ENCODE measurements around the gene ERP29.
A peak's percentile ranks its signal among the peaks of the same experiment; 100 is the strongest.
"Not testable (repeated sequence)": the region's sequence is repeated elsewhere in the genome, so short reads cannot be mapped to it uniquely, and the experiment has no call there.

ERP29 gene

DNA sequence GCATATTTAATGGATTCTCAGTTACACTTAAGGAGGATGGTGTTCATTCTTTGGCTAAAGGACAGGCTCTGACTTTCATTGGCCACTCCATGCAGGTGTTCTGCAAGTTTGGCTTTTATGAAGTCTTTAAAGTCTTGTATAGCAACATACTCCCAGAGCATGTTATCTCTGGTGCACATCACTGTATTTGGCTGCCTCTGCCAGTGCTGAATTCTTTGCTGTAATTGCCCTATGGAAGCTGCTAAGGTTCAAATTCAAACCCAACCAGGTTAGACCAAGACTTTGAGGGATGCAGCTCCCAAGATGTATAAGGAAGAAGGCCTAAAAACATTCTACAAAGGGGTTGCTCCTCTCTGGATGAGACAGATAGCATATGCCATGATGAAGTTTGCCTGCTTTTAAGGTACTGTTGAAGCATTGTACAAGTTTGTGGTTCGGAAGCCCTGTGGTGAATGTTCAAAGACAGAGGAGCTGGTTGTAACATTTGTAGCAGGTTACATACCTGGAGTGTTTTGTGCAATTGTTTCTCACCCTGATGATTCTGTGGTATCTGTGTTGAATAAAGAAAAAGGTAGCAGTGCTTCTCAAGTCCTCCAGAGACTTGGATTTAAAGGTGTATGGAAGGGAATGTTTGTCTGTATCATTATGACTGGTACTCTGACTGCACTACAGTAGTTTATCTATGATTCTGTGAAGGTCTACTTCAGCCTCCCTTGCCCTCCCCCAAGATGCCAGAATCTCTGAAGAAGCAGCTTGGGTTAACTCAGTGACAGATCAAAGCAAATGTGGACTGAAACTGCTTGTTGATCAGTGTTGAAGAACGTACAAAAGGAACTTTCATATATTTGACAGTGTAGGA is 19.7 kb upstream of the ERP29 start:
- H2AFZ ChIP-seq (ENCODE audit: low read depth) = no peak overlapping the region
- peaks cover 58% of the 10 kb centered on the region for H3K4me1 ChIP-seq (ENCODE audit: low read depth, poor library complexity, severe bottlenecking)
- TF ChIP-seq, protein P1, sequence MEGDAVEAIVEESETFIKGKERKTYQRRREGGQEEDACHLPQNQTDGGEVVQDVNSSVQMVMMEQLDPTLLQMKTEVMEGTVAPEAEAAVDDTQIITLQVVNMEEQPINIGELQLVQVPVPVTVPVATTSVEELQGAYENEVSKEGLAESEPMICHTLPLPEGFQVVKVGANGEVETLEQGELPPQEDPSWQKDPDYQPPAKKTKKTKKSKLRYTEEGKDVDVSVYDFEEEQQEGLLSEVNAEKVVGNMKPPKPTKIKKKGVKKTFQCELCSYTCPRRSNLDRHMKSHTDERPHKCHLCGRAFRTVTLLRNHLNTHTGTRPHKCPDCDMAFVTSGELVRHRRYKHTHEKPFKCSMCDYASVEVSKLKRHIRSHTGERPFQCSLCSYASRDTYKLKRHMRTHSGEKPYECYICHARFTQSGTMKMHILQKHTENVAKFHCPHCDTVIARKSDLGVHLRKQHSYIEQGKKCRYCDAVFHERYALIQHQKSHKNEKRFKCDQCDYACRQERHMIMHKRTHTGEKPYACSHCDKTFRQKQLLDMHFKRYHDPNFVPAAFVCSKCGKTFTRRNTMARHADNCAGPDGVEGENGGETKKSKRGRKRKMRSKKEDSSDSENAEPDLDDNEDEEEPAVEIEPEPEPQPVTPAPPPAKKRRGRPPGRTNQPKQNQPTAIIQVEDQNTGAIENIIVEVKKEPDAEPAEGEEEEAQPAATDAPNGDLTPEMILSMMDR (conservative IDR thresholded peaks at IDR 0.05; ENCODE audit: low read depth, low read length) = no peak
- H4K20me1 ChIP-seq (ENCODE audit: insufficient read depth) = no peaks in the 10 kb centered on the region
- no peaks in the 10 kb centered on the region for H3K27me3 ChIP-seq (ENCODE audit: insufficient read depth, low read depth)
- no peaks in the 10 kb centered on the region for H3K79me2 ChIP-seq (ENCODE audit: insufficient read depth, low read depth)
- H3K4me2 ChIP-seq = peak overlapping the region; percentile 71
- peak overlapping the region; percentile 18; the same call in 1 of the 2 replicates for H3K9ac ChIP-seq
- no peaks in the 10 kb centered on the region for H3K36me3 ChIP-seq (ENCODE audit: insufficient read depth)
- H3K27ac ChIP-seq = peak overlapping the region; percentile 65
- H3K4me3 ChIP-seq (IDR thresholded peaks at IDR 0.05; ENCODE audit: insufficient read depth, low read depth, low read length) = no peak overlapping the region

DNA sequence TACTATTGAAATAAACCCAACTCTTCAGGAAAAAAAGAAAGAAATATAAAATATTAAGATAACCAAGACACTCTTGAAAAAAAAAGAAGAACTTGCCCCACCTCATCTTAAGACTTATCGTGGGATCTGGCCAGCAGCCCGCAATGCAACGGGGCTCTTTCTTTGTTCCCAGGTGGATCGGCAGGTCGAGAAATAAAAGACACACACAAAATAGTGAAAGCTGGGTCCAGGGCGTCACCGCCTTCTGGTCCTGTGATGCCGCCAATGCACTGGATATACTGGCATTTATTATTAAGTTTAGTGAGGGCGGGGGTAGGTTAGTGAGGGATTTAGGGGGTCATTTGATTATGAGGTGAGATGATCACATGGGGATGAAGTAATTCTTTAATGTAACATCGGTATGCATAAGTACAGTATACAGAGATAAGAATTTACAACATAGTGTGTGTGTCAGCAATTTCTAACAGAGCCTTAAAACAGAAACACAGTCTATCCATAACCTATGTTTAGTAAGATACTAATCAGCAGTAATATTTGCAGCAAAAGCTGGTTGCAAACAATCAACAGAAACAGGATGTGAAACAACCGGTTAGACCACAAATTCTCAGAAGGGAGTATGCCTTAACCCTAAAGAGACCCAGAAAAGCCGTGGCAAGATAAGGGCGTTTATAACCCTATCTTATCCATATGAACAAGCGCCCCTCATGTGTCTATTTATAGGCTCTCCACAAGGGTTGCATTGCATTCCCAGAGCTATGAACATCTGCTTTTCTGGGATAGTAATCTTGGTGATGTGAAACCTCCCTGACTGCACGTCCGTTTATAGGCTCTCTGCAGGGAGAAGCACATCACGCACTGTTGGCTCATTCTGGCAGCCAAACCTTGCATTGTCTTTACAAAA is 18.8 kb upstream of the ERP29 start:
- H3K4me1 ChIP-seq (ENCODE audit: low read depth, poor library complexity, severe bottlenecking) = peaks cover 58% of the 10 kb centered on the region
- H3K9ac ChIP-seq = peak overlapping the region; percentile 18; the same call in 1 of the 2 replicates
- H4K20me1 ChIP-seq (ENCODE audit: insufficient read depth); H3K36me3 ChIP-seq (ENCODE audit: insufficient read depth); H3K79me2 ChIP-seq (ENCODE audit: insufficient read depth, low read depth); H2AFZ ChIP-seq (ENCODE audit: low read depth); H3K27me3 ChIP-seq (ENCODE audit: insufficient read depth, low read depth); H3K4me3 ChIP-seq (IDR thresholded peaks at IDR 0.05; ENCODE audit: insufficient read depth, low read depth, low read length): not testable (repeated sequence)
- H3K4me2 ChIP-seq = peak overlapping the region; percentile 71
- peak overlapping the region; percentile 65 for H3K27ac ChIP-seq

DNA sequence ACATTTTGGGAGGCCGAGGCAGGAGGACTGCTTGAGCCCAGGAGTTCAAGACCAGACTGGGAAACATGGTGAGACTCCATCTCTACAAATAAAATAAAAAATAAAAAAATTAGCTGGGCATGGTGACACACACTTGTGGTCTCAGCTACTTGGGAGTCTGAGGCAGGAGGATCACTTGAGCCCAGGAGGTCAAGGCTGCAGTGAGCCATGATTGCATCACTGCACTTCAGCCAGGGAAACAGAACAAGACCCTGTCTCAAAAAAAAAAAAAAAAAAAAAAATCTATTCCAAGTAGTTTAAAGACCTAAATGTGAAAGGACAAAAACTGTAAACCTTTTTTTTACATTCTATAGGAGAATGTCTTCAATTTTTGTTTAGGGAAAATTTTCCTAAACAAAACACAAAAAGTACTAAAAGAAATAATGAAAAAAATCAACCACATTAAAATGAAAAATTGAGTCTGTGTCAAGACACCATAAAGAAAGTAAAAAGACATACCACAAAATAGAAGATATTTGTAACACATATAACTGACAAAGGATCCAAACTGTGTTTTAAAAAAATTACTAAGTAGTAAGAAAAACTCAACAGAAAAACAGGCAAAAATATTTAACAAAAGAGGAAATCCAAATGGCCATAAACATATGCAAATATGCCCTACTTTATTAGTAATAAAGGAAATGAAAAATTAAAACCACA is 17.3 kb upstream of the ERP29 start:
- H3K79me2 ChIP-seq (ENCODE audit: insufficient read depth, low read depth) = no peaks in the 10 kb centered on the region
- peaks cover 58% of the 10 kb centered on the region for H3K4me1 ChIP-seq (ENCODE audit: low read depth, poor library complexity, severe bottlenecking)
- no peaks in the 10 kb centered on the region for H3K36me3 ChIP-seq (ENCODE audit: insufficient read depth)
- no peak overlapping the region for H3K4me2 ChIP-seq
- TF ChIP-seq, protein P1 (conservative IDR thresholded peaks at IDR 0.05; ENCODE audit: low read depth, low read length) = no peak
- H3K27ac ChIP-seq = no peak overlapping the region
- H4K20me1 ChIP-seq (ENCODE audit: insufficient read depth) = no peaks in the 10 kb centered on the region
- no peaks in the 10 kb centered on the region for H3K27me3 ChIP-seq (ENCODE audit: insufficient read depth, low read depth)
- H2AFZ ChIP-seq (ENCODE audit: low read depth) = no peak overlapping the region
- H3K4me3 ChIP-seq (IDR thresholded peaks at IDR 0.05; ENCODE audit: insufficient read depth, low read depth, low read length) = no peak overlapping the region
- no peak overlapping the region for H3K9ac ChIP-seq

DNA sequence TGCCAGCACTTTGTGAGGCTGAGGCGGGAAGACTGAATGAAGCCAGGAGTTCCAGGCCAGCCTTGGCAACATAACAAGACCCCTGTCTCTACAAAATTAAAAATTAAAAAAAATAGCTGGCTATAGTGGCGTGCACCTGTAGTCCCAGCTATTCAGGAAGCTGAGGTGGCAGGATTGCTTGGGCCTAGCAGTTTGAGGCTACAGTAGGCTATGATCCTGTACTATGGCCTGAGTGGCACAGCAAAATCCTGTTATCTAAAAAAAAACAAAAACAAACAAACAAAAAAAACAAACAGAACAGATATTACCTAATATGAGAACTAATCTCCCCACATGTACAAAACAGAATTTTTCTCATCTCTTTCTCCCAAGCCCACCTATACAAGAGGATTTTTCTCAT is 15.9 kb upstream of the ERP29 start:
- TF ChIP-seq, protein P1 (conservative IDR thresholded peaks at IDR 0.05; ENCODE audit: low read depth, low read length) = no peak
- no peak overlapping the region for H3K27ac ChIP-seq
- no peaks in the 10 kb centered on the region for H3K79me2 ChIP-seq (ENCODE audit: insufficient read depth, low read depth)
- H3K4me3 ChIP-seq (IDR thresholded peaks at IDR 0.05; ENCODE audit: insufficient read depth, low read depth, low read length) = no peak overlapping the region
- H3K9ac ChIP-seq = no peak overlapping the region
- no peak overlapping the region for H3K4me2 ChIP-seq
- no peaks in the 10 kb centered on the region for H3K27me3 ChIP-seq (ENCODE audit: insufficient read depth, low read depth)
- H3K4me1 ChIP-seq (ENCODE audit: low read depth, poor library complexity, severe bottlenecking) = peaks cover 55% of the 10 kb centered on the region
- H4K20me1 ChIP-seq (ENCODE audit: insufficient read depth) = no peaks in the 10 kb centered on the region
- H3K36me3 ChIP-seq (ENCODE audit: insufficient read depth) = no peaks in the 10 kb centered on the region
- H2AFZ ChIP-seq (ENCODE audit: low read depth) = no peak overlapping the region
